ENCODE results near the gene BOD1L1.

BOD1L1 gene

GRCh38 chr4:13542577-13543031, 84.9 kb downstream of the BOD1L1 start:
- H3K4me1 ChIP-seq (ENCODE audit: insufficient read depth, low read length), result peaks cover 33% of the 10 kb centered on the region
- peak overlapping the region; percentile 92 to 94 for H3K4me3 ChIP-seq (ENCODE audit: low read depth in 1 of 2, low read length in 2 of 2)
- peaks cover 0 to 17% of the 10 kb centered on the region in 2 donors for H3K27me3 ChIP-seq (ENCODE audit: control insufficient read depth in 1 of 2, insufficient read depth in 2 of 2, low read length in 2 of 2)
- H3K27ac ChIP-seq (ENCODE audit: low read depth, low read length), result peak overlapping the region; percentile 95
- no peaks in the 10 kb centered on the region for H3K36me3 ChIP-seq (ENCODE audit: insufficient read depth, low read length)
- no peaks in the 10 kb centered on the region for H3K9me3 ChIP-seq (ENCODE audit: low read length)
- H3K9ac ChIP-seq (ENCODE audit: low read length), result peak overlapping the region; percentile 90

GRCh38 chr4:13541720-13542576, 85.6 kb downstream of the BOD1L1 start:
- H3K4me3 ChIP-seq (ENCODE audit: low read depth in 1 of 2, low read length in 2 of 2), result peak overlapping the region; percentile 92 to 94

GRCh38 chr4:13541176-13541604, 86.3 kb downstream of the BOD1L1 start:
- Histone ChIP-seq H3K27ac (ENCODE audit: low read depth, low read length) (peak overlapping the region; percentile 95), H3K9ac (ENCODE audit: low read length) (peak overlapping the region; percentile 31), H3K4me1 (ENCODE audit: insufficient read depth, low read length) (peaks cover 24% of the 10 kb centered on the region), H3K9me3 (ENCODE audit: low read length) (no peaks in the 10 kb centered on the region), H3K27me3 (ENCODE audit: control insufficient read depth in 1 of 2, insufficient read depth in 2 of 2, low read length in 2 of 2) (peaks cover 0 to 10% of the 10 kb centered on the region in 2 donors), H3K36me3 (ENCODE audit: insufficient read depth, low read length) (no peaks in the 10 kb centered on the region), H3K4me3 (ENCODE audit: low read depth in 1 of 2, low read length in 2 of 2) (peak overlapping the region; percentile 17 to 92)

More at GRCh38 chr4:13541720-13542576, 85.6 kb downstream of the BOD1L1 start:
- H3K9ac ChIP-seq (ENCODE audit: low read length), result peak overlapping the region; percentile 90
- H3K4me1 ChIP-seq (ENCODE audit: insufficient read depth, low read length), result peaks cover 31% of the 10 kb centered on the region
- H3K27ac ChIP-seq (ENCODE audit: low read depth, low read length), result peak overlapping the region; percentile 95
- H3K27me3 ChIP-seq (ENCODE audit: control insufficient read depth in 1 of 2, insufficient read depth in 2 of 2, low read length in 2 of 2), result peaks cover 0 to 10% of the 10 kb centered on the region in 2 donors
- H3K36me3 ChIP-seq (ENCODE audit: insufficient read depth, low read length), result no peaks in the 10 kb centered on the region
- H3K9me3 ChIP-seq (ENCODE audit: low read length), result no peaks in the 10 kb centered on the region

GRCh38 chr4:13540446-13541175, 86.9 kb downstream of the BOD1L1 start:
- H3K4me1 ChIP-seq (ENCODE audit: insufficient read depth, low read length), result peaks cover 19% of the 10 kb centered on the region

GRCh38 chr4:13539619-13540445, 87.7 kb downstream of the BOD1L1 start:
- H3K36me3 ChIP-seq (ENCODE audit: insufficient read depth, low read length), result no peaks in the 10 kb centered on the region
- peaks cover 0 to 10% of the 10 kb centered on the region in 2 donors for H3K27me3 ChIP-seq (ENCODE audit: control insufficient read depth in 1 of 2, insufficient read depth in 2 of 2, low read length in 2 of 2)
- peaks cover 15% of the 10 kb centered on the region for H3K4me1 ChIP-seq (ENCODE audit: insufficient read depth, low read length)
- H3K9ac ChIP-seq (ENCODE audit: low read length), result peak overlapping the region; percentile 31
- H3K27ac ChIP-seq (ENCODE audit: low read depth, low read length), result peak overlapping the region; percentile 95
- no peaks in the 10 kb centered on the region for H3K9me3 ChIP-seq (ENCODE audit: low read length)
- H3K4me3 ChIP-seq (ENCODE audit: low read depth in 1 of 2, low read length in 2 of 2), result peak overlapping the region; percentile 29 to 92

More at GRCh38 chr4:13540446-13541175, 86.9 kb downstream of the BOD1L1 start:
- Histone ChIP-seq H3K36me3 (ENCODE audit: insufficient read depth, low read length) (no peaks in the 10 kb centered on the region), H3K9ac (ENCODE audit: low read length) (peak overlapping the region; percentile 31), H3K9me3 (ENCODE audit: low read length) (no peaks in the 10 kb centered on the region), H3K27ac (ENCODE audit: low read depth, low read length) (peak overlapping the region; percentile 95), H3K4me3 (ENCODE audit: low read depth in 1 of 2, low read length in 2 of 2) (peak overlapping the region; percentile 29 to 92), H3K27me3 (ENCODE audit: control insufficient read depth in 1 of 2, insufficient read depth in 2 of 2, low read length in 2 of 2) (peaks cover 0 to 10% of the 10 kb centered on the region in 2 donors)

- H3K4me3 ChIP-seq (ENCODE audit: low read depth in 1 of 2, low read length in 2 of 2), result peak overlapping the region; percentile 29 to 92
- H3K4me1 ChIP-seq (ENCODE audit: insufficient read depth, low read length), result peaks cover 15% of the 10 kb centered on the region
- no peaks in the 10 kb centered on the region for H3K9me3 ChIP-seq (ENCODE audit: low read length)
- H3K36me3 ChIP-seq (ENCODE audit: insufficient read depth, low read length), result no peaks in the 10 kb centered on the region
- peaks cover 0 to 14% of the 10 kb centered on the region in 2 donors for H3K27me3 ChIP-seq (ENCODE audit: control insufficient read depth in 1 of 2, insufficient read depth in 2 of 2, low read length in 2 of 2)
- peak overlapping the region; percentile 31 for H3K9ac ChIP-seq (ENCODE audit: low read length)
- peak overlapping the region; percentile 95 for H3K27ac ChIP-seq (ENCODE audit: low read depth, low read length)
Observed at GRCh38 chr4:13539047-13539618, 88.4 kb downstream of the BOD1L1 start.

- no peaks in the 10 kb centered on the region for H3K9me3 ChIP-seq (ENCODE audit: low read length)
- H3K36me3 ChIP-seq (ENCODE audit: insufficient read depth, low read length), result no peaks in the 10 kb centered on the region
- peaks cover 0 to 10% of the 10 kb centered on the region in 2 donors for H3K27me3 ChIP-seq (ENCODE audit: control insufficient read depth in 1 of 2, insufficient read depth in 2 of 2, low read length in 2 of 2)
- H3K9ac ChIP-seq (ENCODE audit: low read length), result peak overlapping the region; percentile 31
- peak overlapping the region; percentile 95 for H3K27ac ChIP-seq (ENCODE audit: low read depth, low read length)
- H3K4me3 ChIP-seq (ENCODE audit: low read depth in 1 of 2, low read length in 2 of 2), result peak overlapping the region; percentile 29 to 92
- H3K4me1 ChIP-seq (ENCODE audit: insufficient read depth, low read length), result peaks cover 15% of the 10 kb centered on the region
Observed at GRCh38 chr4:13538427-13538973, 89.0 kb downstream of the BOD1L1 start.

GRCh38 chr4:13537832-13538177, 89.7 kb downstream of the BOD1L1 start:
- peaks cover 0 to 10% of the 10 kb centered on the region in 2 donors for H3K27me3 ChIP-seq (ENCODE audit: control insufficient read depth in 1 of 2, insufficient read depth in 2 of 2, low read length in 2 of 2)

GRCh38 chr4:13537011-13537831, 90.3 kb downstream of the BOD1L1 start:
- peak overlapping the region; percentile 76 for H3K27ac ChIP-seq (ENCODE audit: low read depth, low read length)
- H3K27me3 ChIP-seq (ENCODE audit: control insufficient read depth in 1 of 2, insufficient read depth in 2 of 2, low read length in 2 of 2), result peaks cover 0 to 10% of the 10 kb centered on the region in 2 donors
- no peak overlapping the region for H3K4me3 ChIP-seq (ENCODE audit: low read depth in 1 of 2, low read length in 2 of 2)
- H3K9ac ChIP-seq (ENCODE audit: low read length), result no peak overlapping the region
- H3K9me3 ChIP-seq (ENCODE audit: low read length), result no peaks in the 10 kb centered on the region
- H3K4me1 ChIP-seq (ENCODE audit: insufficient read depth, low read length), result peaks cover 15% of the 10 kb centered on the region
- no peaks in the 10 kb centered on the region for H3K36me3 ChIP-seq (ENCODE audit: insufficient read depth, low read length)

More at GRCh38 chr4:13537832-13538177, 89.7 kb downstream of the BOD1L1 start:
- H3K9me3 ChIP-seq (ENCODE audit: low read length), result no peaks in the 10 kb centered on the region
- H3K4me3 ChIP-seq (ENCODE audit: low read depth in 1 of 2, low read length in 2 of 2), result peak overlapping the region in 1 of 2 donors; percentile 92
- no peak overlapping the region for H3K9ac ChIP-seq (ENCODE audit: low read length)
- H3K4me1 ChIP-seq (ENCODE audit: insufficient read depth, low read length), result peaks cover 15% of the 10 kb centered on the region
- H3K27ac ChIP-seq (ENCODE audit: low read depth, low read length), result peak overlapping the region; percentile 76
- H3K36me3 ChIP-seq (ENCODE audit: insufficient read depth, low read length), result no peaks in the 10 kb centered on the region

- Histone ChIP-seq H3K9ac (ENCODE audit: low read length) (no peak overlapping the region), H3K4me3 (ENCODE audit: low read depth in 1 of 2, low read length in 2 of 2) (peak overlapping the region in 1 of 2 donors; percentile 42), H3K9me3 (ENCODE audit: low read length) (no peaks in the 10 kb centered on the region), H3K4me1 (ENCODE audit: insufficient read depth, low read length) (peaks cover 12% of the 10 kb centered on the region), H3K27me3 (ENCODE audit: control insufficient read depth in 1 of 2, insufficient read depth in 2 of 2, low read length in 2 of 2) (peaks cover 0 to 10% of the 10 kb centered on the region in 2 donors), H3K36me3 (ENCODE audit: insufficient read depth, low read length) (no peaks in the 10 kb centered on the region), H3K27ac (ENCODE audit: low read depth, low read length) (no peak overlapping the region)
Observed at GRCh38 chr4:13536607-13537006, 90.9 kb downstream of the BOD1L1 start.

Data from muscle layer of colon (tissue), 2 donors.